K562 (cell line): ENCODE data around the gene RPS15A. TPM values are rescaled to one million over a fixed set of nuclear protein-coding genes. Genes with fewer than 3 reads are reported as not detected.
A peak's percentile ranks its signal among the peaks of the same experiment; 100 is the strongest.

Experiments used
- ATAC-seq: fragments of 200-7000 bp; cut with Tn5 transposase; 3 replicates; pipeline ENCODE4 v1.9.1; 2020; ENCODE audit warnings: moderate library complexity
- Bru-seq: library from RNA; stranded (reverse); fragments of 400-500 nt; gene quantifications from one replicate; lab custom pipeline; 2021; lab: Mats Ljungman, UMichigan
- BruChase-seq, 2 experiments: library from RNA; stranded (reverse); fragments of 400-500 nt; gene quantifications; one replicate each; lab custom pipeline; 2021; lab: Mats Ljungman, UMichigan
- BruUV-seq: library from RNA; stranded (reverse); fragments of 400-500 nt; replicated peaks from 2 replicates; lab custom pipeline; 2021; lab: Mats Ljungman, UMichigan
- CTCF ChIA-PET: fragments of 300-600 bp; formaldehyde crosslinking; extraction: SDS; loops from one replicate; lab custom pipeline; 2021; ENCODE audit warnings: low intra/inter-chr PET ratio; lab: Yijun Ruan, JAX
- POLR2A ChIA-PET: fragments of 300-600, 350-650 bp; sonication (Branson Sonifier 250); formaldehyde crosslinking; extraction: SDS; loops from one replicate; lab custom pipeline; 2021; ENCODE audit warnings: antibody characterized with exemption, inconsistent platforms; lab: Yijun Ruan, JAX
- DNase-seq, 4 experiments: peaks; one replicate each; pipeline versions ENCODE4 v3.0.0 to v3.0.0-alpha.2; 2011 to 2018; ENCODE audit warnings: low spot score in 3 of 4, mixed read lengths in 3 of 4; ENCODE audit errors: extremely low read depth in 1 of 4
- FAIRE-seq: peaks from 2 replicates; lab custom pipeline; 2011; peaks lifted over from hg19 to GRCh38; lab: Jason Lieb, UNC
- H2AFZ ChIP-seq: 2 replicates; pipeline ENCODE4 v1.6.0; 2011; ENCODE audit warnings: low read depth, low read length, control low read depth, inconsistent platforms
- H3K27ac ChIP-seq: fragments of 200-600 bp; 3 replicates; pipeline ENCODE4 v1.8.0; 2011; ENCODE audit warnings: low read depth, mild to moderate bottlenecking, control low read depth, inconsistent platforms, low read length, moderate library complexity, mixed read lengths; ENCODE audit errors: extremely low read depth
- H3K27me3 ChIP-seq, 2 experiments: fragments of 300-600 bp in 1 of 2; 2 replicates in 1 of 2; 3 replicates in 1 of 2; pipeline versions ENCODE4 v1.6.0 to v1.8.0; 2011; ENCODE audit warnings: inconsistent platforms in 2 of 2, low read length in 2 of 2, mild to moderate bottlenecking in 1 of 2, mixed read lengths in 1 of 2, moderate library complexity in 1 of 2; ENCODE audit not compliant: control insufficient read depth in 2 of 2, insufficient read depth in 2 of 2
- H3K36me3 ChIP-seq: fragments of 300-600 bp; 3 replicates; pipeline ENCODE4 v1.8.0; 2011; ENCODE audit warnings: mild to moderate bottlenecking, low read length, inconsistent platforms; ENCODE audit not compliant: control insufficient read depth, insufficient read depth
- H3K4me1 ChIP-seq, 2 experiments: fragments of 200-600 bp in 1 of 2; replicated peaks in 1 of 2; 2 replicates in 1 of 2; 3 replicates in 1 of 2; pipeline versions ENCODE4 v1.5.1 to v1.8.0; 2011; ENCODE audit warnings: inconsistent platforms in 2 of 2, low read length in 2 of 2, mild to moderate bottlenecking in 1 of 2, mixed read lengths in 1 of 2, moderate library complexity in 1 of 2; ENCODE audit not compliant: control insufficient read depth in 2 of 2, insufficient read depth in 2 of 2
- H3K4me2 ChIP-seq: 2 replicates; pipeline ENCODE4 v1.6.1; 2011; ENCODE audit warnings: low read length, control low read depth, inconsistent platforms, mixed read lengths; ENCODE audit not compliant: insufficient read depth
- H3K4me3 ChIP-seq: fragments of 200-600 bp; sonication (generic), shearing (Covaris generic); 2 replicates; pipeline ENCODE4 v1.5.1; 2016; ENCODE audit warnings: control low read depth, inconsistent platforms
- H3K79me2 ChIP-seq: fragments of 200-600 bp; 3 replicates; pipeline ENCODE4 v1.8.0; 2011; ENCODE audit warnings: low read length, inconsistent platforms; ENCODE audit not compliant: control insufficient read depth, insufficient read depth
- H3K9ac ChIP-seq, 2 experiments: 2 replicates each; pipeline versions ENCODE4 v1.6.0 to v1.6.1; 2011; ENCODE audit warnings: low read depth in 2 of 2, low read length in 2 of 2, control low read depth in 1 of 2, inconsistent platforms in 1 of 2, mild to moderate bottlenecking in 1 of 2, mixed read lengths in 1 of 2; ENCODE audit not compliant: insufficient read depth in 1 of 2
- H3K9me1 ChIP-seq: one replicate; pipeline ENCODE4 v1.6.0; 2011; ENCODE audit warnings: inconsistent platforms, mild to moderate bottlenecking, low read length, moderate library complexity; ENCODE audit not compliant: control insufficient read depth, insufficient read depth
- H3K9me3 ChIP-seq: replicated peaks from 2 replicates; pipeline ENCODE4 v1.5.1; 2011; ENCODE audit warnings: low read depth, low read length, inconsistent platforms; ENCODE audit not compliant: control insufficient read depth, insufficient read depth
- H4K20me1 ChIP-seq: replicated peaks from 2 replicates; pipeline ENCODE4 v1.6.1; 2011; ENCODE audit warnings: low read length, inconsistent platforms, mixed read lengths; ENCODE audit not compliant: control insufficient read depth, insufficient read depth
- GABPB1 ChIP-seq: sonication (generic); formaldehyde crosslinking; IDR thresholded peaks from 2 replicates; pipeline ENCODE4 v1.8.0; 2022; ENCODE audit warnings: mild to moderate bottlenecking, missing genetic modification reagents
- MEF2D ChIP-seq: conservative IDR thresholded peaks from 2 replicates; pipeline ENCODE4 v1.6.1; 2016; ENCODE audit warnings: low read depth, missing genetic modification characterization, missing compliant biosample characterization
- NCOA6 ChIP-seq: fragments of 450-650 bp; IDR thresholded peaks from 2 replicates; pipeline ENCODE4 v1.6.1; 2017; ENCODE audit warnings: mild to moderate bottlenecking
- NFIC ChIP-seq: fragments of 450-650 bp; IDR thresholded peaks from 2 replicates; pipeline ENCODE4 v1.6.1; 2017; ENCODE audit warnings: mild to moderate bottlenecking, inconsistent platforms
- NR0B1 ChIP-seq: fragments of 450-650 bp; IDR thresholded peaks from one replicate; pipeline ENCODE4 v1.6.1; 2018; ENCODE audit warnings: mild to moderate bottlenecking, moderate library complexity; ENCODE audit not compliant: partially characterized antibody
- NR3C1 ChIP-seq: sonication (generic); formaldehyde crosslinking; IDR thresholded peaks from 2 replicates; pipeline ENCODE4 v1.8.1; 2022; ENCODE audit warnings: missing genetic modification reagents
- TBL1XR1 ChIP-seq, 2 experiments: IDR thresholded peaks; 2 replicates each; pipeline ENCODE4 v1.6.1; 2012; ENCODE audit warnings: improper control_type of control experiment in 2 of 2, low read length in 2 of 2, mild to moderate bottlenecking in 1 of 2
- ZFP36 ChIP-seq: fragments of 150-350 bp; IDR thresholded peaks from 2 replicates; pipeline ENCODE4 v1.6.1; 2018; ENCODE audit warnings: low read length, low read depth; ENCODE audit not compliant: partially characterized antibody
- ZNF778 ChIP-seq: fragments of 450-650 bp; formaldehyde crosslinking; IDR thresholded peaks from 2 replicates; pipeline ENCODE4 v1.4.0; 2020; ENCODE audit warnings: mild to moderate bottlenecking, moderate library complexity
- WGBS: fragments of 100-300 bp; shearing (Covaris generic); methylation state at CpG from one replicate; pipeline ENCODE4 v1.1.6; 2016; ENCODE audit warnings: low coverage, mixed read lengths; ENCODE audit not compliant: insufficient coverage; ENCODE audit errors: missing lambda C conversion rate; 5-methylcytosine and 5-hydroxymethylcytosine counted together
- in situ Hi-C: fragments of 300-500 bp; cut with MboI; formaldehyde crosslinking; loops from 4 replicates; pipeline ENCODE4 v1.15.0; 2018; ENCODE audit warnings: inconsistent platforms, mixed read lengths
- intact Hi-C: fragments of 100-400 bp; cut with micrococcal nuclease; formaldehyde crosslinking; loops from 2 replicates; pipeline ENCODE4 v1.14.2; 2022
- long read RNA-seq, 3 experiments: library from polyadenylated mRNA in 2 of 3; library from RNA in 1 of 3; unstranded in 2 of 3; stranded (forward) in 1 of 3; transcript quantifications; one replicate each; pipeline ENCODE4 v2.0.0, GENCODE V29; 2019 to 2022
- polyA minus RNA-seq, 3 experiments: library from RNA; depleted of rRNA, polyadenylated mRNA; stranded (reverse); fragments of >200 nt; gene quantifications; 2 replicates each; pipeline ENCODE4 v1.2.3, GENCODE V29; 2011
- polyA plus RNA-seq, 8 experiments: library from polyadenylated mRNA; depleted of rRNA in 4 of 8; stranded (reverse) in 5 of 8; unstranded in 3 of 8; fragments of >200 nt; fragmentation: Nextera tagmentation in 2 of 8; fragmentation: Illumina TruSeq in 1 of 8; extraction: Ambion mirVana in 2 of 8; extraction: Trizol in 1 of 8; gene quantifications; 2 replicates each; pipeline versions ENCODE4 v1.2.1 to v1.2.3, GENCODE V29; 2011 to 2014; ENCODE audit warnings: inconsistent platforms in 1 of 8, missing spikeins in 1 of 8
- total RNA-seq, 7 experiments: library from RNA; depleted of rRNA in 6 of 7; stranded (reverse); fragments of >200 nt in 6 of 7; fragmentation: Illumina TruSeq in 2 of 7; extraction: Trizol in 2 of 7; gene quantifications; 2 replicates each; pipeline versions ENCODE4 v1.2.1 to v1.2.3, GENCODE V29; 2011 to 2021; ENCODE audit warnings: low replicate concordance in 1 of 7
- TF ChIP-seq, protein P1 (sequence below): sonication (generic); formaldehyde crosslinking; IDR thresholded peaks from 2 replicates; pipeline ENCODE4 v1.8.1; 2023; ENCODE audit warnings: mild to moderate bottlenecking, missing genetic modification reagents

Gene RPS15A
- 359 and 362 TPM in 2 replicates for total RNA-seq (2011; cell fraction: chromatin; rRNA removed; ENCODE audit: low replicate concordance)
- total RNA-seq (2011; cell fraction: nucleolus; rRNA removed) = 473 and 485 TPM in 2 replicates
- total RNA-seq (2011; cell fraction: nucleoplasm; rRNA removed) = 692 and 1,140 TPM in 2 replicates
- total RNA-seq (2014; rRNA removed) (1,397 and 1,443 TPM in 2 replicates), total RNA-seq (2014; rRNA removed; fragmentation: Illumina TruSeq; extraction: Trizol) (3,559 and 3,761 TPM in 2 replicates), total RNA-seq (2015; rRNA removed; fragmentation: Illumina TruSeq; extraction: Trizol) (2,642 and 2,798 TPM in 2 replicates), total RNA-seq (2021) (1,796 and 2,160 TPM in 2 replicates), polyA plus RNA-seq (2011; rRNA removed) (5,474 and 6,005 TPM in 2 replicates), polyA plus RNA-seq (2014; fragmentation: Illumina TruSeq; extraction: Trizol) (3,581 and 3,787 TPM in 2 replicates), polyA plus RNA-seq (2014; fragmentation: Nextera tagmentation; extraction: Ambion mirVana) (1,000 to 10,000 TPM; 1,986 to 2,037 TPM), polyA plus RNA-seq (2014; rRNA removed) (4,631 and 4,801 TPM in 2 replicates), polyA minus RNA-seq (2011; rRNA and poly(A)+ RNA removed) (2,499 and 2,553 TPM in 2 replicates), Bru-seq, nascent RNA (percentile 99 among the genes with signal in this experiment), BruChase-seq, experiment 1, labeled RNA remaining after a 2-hour chase (percentile 99 among the genes with signal in this experiment), BruChase-seq, experiment 2, labeled RNA remaining after a 6-hour chase (percentile 99 among the genes with signal in this experiment)
- 3,513 and 6,796 TPM in 2 replicates for polyA plus RNA-seq (2011; cell fraction: cytosol; rRNA removed)
- polyA plus RNA-seq (2011; cell fraction: nucleus; rRNA removed) = 831 and 2,065 TPM in 2 replicates
- 3,623 and 3,808 TPM in 2 replicates for polyA plus RNA-seq (2012)
- polyA minus RNA-seq (2011; cell fraction: cytosol; rRNA and poly(A)+ RNA removed) = 305 and 330 TPM in 2 replicates
- 94.5 and 226 TPM in 2 replicates for polyA minus RNA-seq (2011; cell fraction: nucleus; rRNA and poly(A)+ RNA removed)
- long read RNA-seq, experiment 1, transcript RPS15A-205 (5 exons, 802 nt) = minor isoform, 14 of 2,116 reads
- long read RNA-seq, experiment 1, transcript RPS15A-211 (1 exons, 3,828 nt) = minor isoform, 11 of 2,116 reads
- long read RNA-seq, experiment 1, transcript RPS15A-201 (5 exons, 2,203 nt) = minor isoform, 128 of 2,116 reads
- long read RNA-seq, experiment 1, transcript RPS15A-203 (5 exons, 525 nt) = major isoform, 1,256 of 2,116 reads
- long read RNA-seq, experiment 1, partial matches to known transcripts = 689 of 2,116 reads
- long read RNA-seq, experiment 1, other reads (novel, unspliced or antisense) = 9 of 2,116 reads
- long read RNA-seq, experiment 2, transcript RPS15A-203 (5 exons, 525 nt) = minor isoform, 55 of 1,590 reads
- long read RNA-seq, experiment 2, transcript RPS15A-205 (5 exons, 802 nt) = minor isoform, 15 of 1,590 reads
- long read RNA-seq, experiment 2, transcript RPS15A-201 (5 exons, 2,203 nt) = major isoform, 131 of 1,590 reads
- long read RNA-seq, experiment 2, partial matches to known transcripts = 1,370 of 1,590 reads
- long read RNA-seq, experiment 2, other reads (novel, unspliced or antisense) = 14 of 1,590 reads
- long read RNA-seq, experiment 3, transcript RPS15A-201 (5 exons, 2,203 nt) = minor isoform, 181 of 2,204 reads
- long read RNA-seq, experiment 3, transcript RPS15A-205 (5 exons, 802 nt) = minor isoform, 11 of 2,204 reads
- long read RNA-seq, experiment 3, transcript RPS15A-203 (5 exons, 525 nt) = major isoform, 1,518 of 2,204 reads
- long read RNA-seq, experiment 3, partial matches to known transcripts = 475 of 2,204 reads
- long read RNA-seq, experiment 3, other reads (novel, unspliced or antisense) = 15 of 2,204 reads

GRCh38 chr16:18789850-18790706 is at the start of gene RPS15A:
RPS15A (minus strand) TSS chr16:18790334; CDS start chr16:18789113, 1,221 bp downstream.
- DNase-seq (peak; percentile 90 to 99 (median 95)), FAIRE-seq (peak; percentile 91), ATAC-seq (peak; percentile 97)
- peaks cover 87% of the 10 kb centered on the region for H3K36me3 ChIP-seq
- peak within 1 kb of the TSS; percentile 89 for H3K27ac ChIP-seq
- H4K20me1 ChIP-seq = peaks cover 47% of the 10 kb centered on the region
- H3K4me3 ChIP-seq = peak within 1 kb of the TSS; percentile 99
- no peaks in the 10 kb centered on the region for H3K9me1 ChIP-seq
- CTCF ChIA-PET = no interaction called here
- 3% methylated on average over 52 of the region's 60 CpGs for WGBS
- peak within 1 kb of the TSS; percentile 99 for H3K4me2 ChIP-seq
- BruUV-seq = no TSS peak
- in situ Hi-C loops (no loop called here), intact Hi-C loops (no loop called here)
- POLR2A ChIA-PET = interaction anchor here (0.5 to 11.9 kb wide), 21 partner anchors 10 to 1355 kb away, joined by 3 to 342 read pairs (median 4); partner anchors contain the start of genes ARL6IP1 and SMG1
- peaks cover 53% of the 10 kb centered on the region for H3K79me2 ChIP-seq
- no peaks in the 10 kb centered on the region for H3K9me3 ChIP-seq
- peak within 1 kb of the TSS; percentile 99 to 100 for H3K9ac ChIP-seq
- peak within 1 kb of the TSS; percentile 90 for H2AFZ ChIP-seq
- H3K27me3 ChIP-seq = no peaks in the 10 kb centered on the region
- H3K4me1 ChIP-seq = peaks cover 14% of the 10 kb centered on the region in 2 experiments; a peak in 4 of 5 replicates
- TF ChIP-seq, protein P1, sequence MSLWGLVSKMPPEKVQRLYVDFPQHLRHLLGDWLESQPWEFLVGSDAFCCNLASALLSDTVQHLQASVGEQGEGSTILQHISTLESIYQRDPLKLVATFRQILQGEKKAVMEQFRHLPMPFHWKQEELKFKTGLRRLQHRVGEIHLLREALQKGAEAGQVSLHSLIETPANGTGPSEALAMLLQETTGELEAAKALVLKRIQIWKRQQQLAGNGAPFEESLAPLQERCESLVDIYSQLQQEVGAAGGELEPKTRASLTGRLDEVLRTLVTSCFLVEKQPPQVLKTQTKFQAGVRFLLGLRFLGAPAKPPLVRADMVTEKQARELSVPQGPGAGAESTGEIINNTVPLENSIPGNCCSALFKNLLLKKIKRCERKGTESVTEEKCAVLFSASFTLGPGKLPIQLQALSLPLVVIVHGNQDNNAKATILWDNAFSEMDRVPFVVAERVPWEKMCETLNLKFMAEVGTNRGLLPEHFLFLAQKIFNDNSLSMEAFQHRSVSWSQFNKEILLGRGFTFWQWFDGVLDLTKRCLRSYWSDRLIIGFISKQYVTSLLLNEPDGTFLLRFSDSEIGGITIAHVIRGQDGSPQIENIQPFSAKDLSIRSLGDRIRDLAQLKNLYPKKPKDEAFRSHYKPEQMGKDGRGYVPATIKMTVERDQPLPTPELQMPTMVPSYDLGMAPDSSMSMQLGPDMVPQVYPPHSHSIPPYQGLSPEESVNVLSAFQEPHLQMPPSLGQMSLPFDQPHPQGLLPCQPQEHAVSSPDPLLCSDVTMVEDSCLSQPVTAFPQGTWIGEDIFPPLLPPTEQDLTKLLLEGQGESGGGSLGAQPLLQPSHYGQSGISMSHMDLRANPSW (CRISPR knock-in tag) = peak; percentile 77; the same call in 1 of the 2 replicates
- no peak for TF ChIP-seq ZNF778
- TF ChIP-seq NR0B1 = no peak
- peak; percentile 60 for TF ChIP-seq NFIC
- TF ChIP-seq TBL1XR1 (IDR thresholded peaks at IDR 0.05; ENCODE audit: low read length in 2 of 2) = no peak
- TF ChIP-seq GABPB1 (CRISPR knock-in tag) = peak; percentile 76
- TF ChIP-seq MEF2D (tag) = no peak
- no peak for TF ChIP-seq NCOA6
- no peak for TF ChIP-seq NR3C1 (CRISPR knock-in tag)
- peak; percentile 73 for TF ChIP-seq ZFP36
